ENCODE measurements around the gene PTPRE. TPM values are rescaled to one million over a fixed set of nuclear protein-coding genes. Genes with fewer than 3 reads are reported as not detected.

Gene PTPRE
- total RNA-seq, 6 donors from 2014 or later, result 49.9 to 89.2 (median 64.2) TPM

GRCh38 chr10:128067691-128068397 is 160.9 kb downstream of the PTPRE start:
- H3K27ac ChIP-seq, result no peak overlapping the region
- H3K27me3 ChIP-seq, result no peaks in the 10 kb centered on the region
- DNase-seq (peak in 1 of 2 donors; percentile 18), ATAC-seq (ENCODE audit: low FRiP score in 2 of 2) (no peak)
- peaks cover 16 to 32% (median 25%) of the 10 kb centered on the region in 4 donors for H3K4me1 ChIP-seq
- H3K36me3 ChIP-seq, result peaks cover 17 to 89% (median 55%) of the 10 kb centered on the region in 4 donors
- 93 to 94% methylated on average over 10 to 22 of the region's 25 CpGs for WGBS, 2 donors
- H3K4me3 ChIP-seq, result no peak overlapping the region
- TF ChIP-seq EP300 (IDR thresholded peaks at IDR 0.05) (no peak), POLR2AphosphoS5 (IDR thresholded peaks at IDR 0.05) (no peak), CTCF (IDR thresholded peaks at IDR 0.05) (no peak), POLR2A (IDR thresholded peaks at IDR 0.05) (no peak)
- no peaks in the 10 kb centered on the region for H3K9me3 ChIP-seq

- no peak for DNase-seq
- no peak overlapping the region for H3K27ac ChIP-seq
- no peaks in the 10 kb centered on the region for H3K27me3 ChIP-seq
- no peak for ATAC-seq (ENCODE audit: low FRiP score in 2 of 2)
- peaks cover 17 to 89% (median 61%) of the 10 kb centered on the region in 4 donors for H3K36me3 ChIP-seq
- TF ChIP-seq CTCF (IDR thresholded peaks at IDR 0.05) (no peak), EP300 (IDR thresholded peaks at IDR 0.05) (no peak), POLR2AphosphoS5 (IDR thresholded peaks at IDR 0.05) (no peak), POLR2A (IDR thresholded peaks at IDR 0.05) (no peak)
- H3K4me1 ChIP-seq, result peaks cover 8 to 29% (median 17%) of the 10 kb centered on the region in 4 donors
- H3K4me3 ChIP-seq, result no peak overlapping the region
- no peaks in the 10 kb centered on the region for H3K9me3 ChIP-seq
- 94 to 95% methylated on average over 14 to 19 of the region's 19 CpGs for WGBS, 2 donors
Measured at GRCh38 chr10:128068398-128069285, 161.7 kb downstream of the PTPRE start.

- Histone ChIP-seq H3K4me3 (no peak overlapping the region), H3K27ac (no peak overlapping the region), H3K36me3 (peaks cover 17 to 95% (median 63%) of the 10 kb centered on the region in 4 donors), H3K4me1 (peaks cover 0 to 23% (median 9%) of the 10 kb centered on the region in 4 donors), H3K9me3 (no peaks in the 10 kb centered on the region), H3K27me3 (no peaks in the 10 kb centered on the region)
- ATAC-seq (ENCODE audit: low FRiP score in 2 of 2) (peak; percentile 74 to 75), DNase-seq (peak in 1 of 2 donors; percentile 70)
- WGBS, 2 donors, result 54 to 59% methylated on average over 27 to 28 of the region's 28 CpGs
- TF ChIP-seq EP300 (IDR thresholded peaks at IDR 0.05) (no peak), CTCF (IDR thresholded peaks at IDR 0.05) (peak; percentile 71 to 88 (median 80)), POLR2AphosphoS5 (IDR thresholded peaks at IDR 0.05) (peak in 1 of 2 donors; percentile 16), POLR2A (IDR thresholded peaks at IDR 0.05) (no peak)
Measured at GRCh38 chr10:128069351-128070051, 162.6 kb downstream of the PTPRE start.

GRCh38 chr10:128070161-128070560 is 163.3 kb downstream of the PTPRE start:
- no peaks in the 10 kb centered on the region for H3K27me3 ChIP-seq
- TF ChIP-seq CTCF (IDR thresholded peaks at IDR 0.05) (no peak), POLR2AphosphoS5 (IDR thresholded peaks at IDR 0.05) (no peak), EP300 (IDR thresholded peaks at IDR 0.05) (no peak), POLR2A (IDR thresholded peaks at IDR 0.05) (no peak)
- DNase-seq (peak in 1 of 2 donors; percentile 17), ATAC-seq (ENCODE audit: low FRiP score in 2 of 2) (no peak)
- H3K36me3 ChIP-seq, result peaks cover 17 to 100% (median 67%) of the 10 kb centered on the region in 4 donors
- H3K9me3 ChIP-seq, result no peaks in the 10 kb centered on the region
- 92 to 95% methylated on average over 10 of the region's 10 CpGs for WGBS, 2 donors
- no peak overlapping the region for H3K27ac ChIP-seq
- H3K4me1 ChIP-seq, result peaks cover 0 to 17% (median 4%) of the 10 kb centered on the region in 4 donors
- H3K4me3 ChIP-seq, result no peak overlapping the region

Data from upper lobe of left lung (tissue), 6 donors.